K562 (cell line): Measurements from ENCODE around the gene FKBP15. TPM values are rescaled to one million over a fixed set of nuclear protein-coding genes. Genes with fewer than 3 reads are reported as not detected.

Source experiments
- CBFA2T2 ChIP-seq: fragments of 450-650 bp; conservative IDR thresholded peaks from 2 replicates; pipeline ENCODE4 v1.6.1; 2017; ENCODE audit warnings: mild to moderate bottlenecking
- E2F3 ChIP-seq: fragments of 250-450 bp; sonication (Bioruptor Pico); IDR thresholded peaks from 2 replicates; pipeline ENCODE4 v1.4.0; 2020; ENCODE audit warnings: mild to moderate bottlenecking
- FOXP1 ChIP-seq: sonication (generic); formaldehyde crosslinking; IDR thresholded peaks from 2 replicates; pipeline ENCODE4 v1.8.0; 2022; ENCODE audit warnings: mild to moderate bottlenecking, missing genetic modification reagents
- HSF4 ChIP-seq: fragments of 250-450 bp; sonication (Bioruptor Pico); IDR thresholded peaks from 2 replicates; pipeline ENCODE4 v2.1.2; 2022; ENCODE audit warnings: mild to moderate bottlenecking, moderate library complexity, borderline replicate concordance
- MITF ChIP-seq: IDR thresholded peaks from 2 replicates; pipeline ENCODE4 v1.6.1; 2014; ENCODE audit warnings: antibody characterized with exemption
- MNT ChIP-seq, 2 experiments: fragments of 450-650 bp; conservative IDR thresholded peaks; 2 replicates each; pipeline ENCODE4 v1.6.1; 2017; ENCODE audit warnings: mild to moderate bottlenecking in 2 of 2, moderate library complexity in 2 of 2
- NCOR1 ChIP-seq: fragments of 450-650 bp; IDR thresholded peaks from 2 replicates; pipeline ENCODE4 v1.6.1; 2016; ENCODE audit warnings: mild to moderate bottlenecking, moderate library complexity
- PCBP2 ChIP-seq: fragments of 200-400 bp; formaldehyde crosslinking; IDR thresholded peaks from 2 replicates; pipeline ENCODE4 v1.6.1; 2018; ENCODE audit warnings: low read length, low read depth, mild to moderate bottlenecking, moderate library complexity; ENCODE audit not compliant: poor library complexity, severe bottlenecking
- RNF2 ChIP-seq: sonication (generic); IDR thresholded peaks from 2 replicates; pipeline ENCODE4 v1.6.1; 2016
- STAT5B ChIP-seq: fragments of 250-450 bp; sonication (Bioruptor Pico); IDR thresholded peaks from 2 replicates; pipeline ENCODE4 v1.8.0; 2021; ENCODE audit warnings: mild to moderate bottlenecking, inconsistent platforms
- SUPT5H ChIP-seq: fragments of 450-650 bp; IDR thresholded peaks from 2 replicates; pipeline ENCODE4 v1.6.1; 2016
- TGIF2 ChIP-seq: sonication (generic); formaldehyde crosslinking; IDR thresholded peaks from 2 replicates; pipeline ENCODE4 v1.8.1; 2022; ENCODE audit warnings: mild to moderate bottlenecking, missing genetic modification reagents, moderate library complexity
- ZNF239 ChIP-seq: fragments of 250-450 bp; sonication (Bioruptor Pico); IDR thresholded peaks from 2 replicates; pipeline ENCODE4 v1.4.0; 2020; ENCODE audit warnings: mild to moderate bottlenecking
- ZNF384 ChIP-seq: IDR thresholded peaks from 2 replicates; pipeline ENCODE4 v1.6.1; 2012; ENCODE audit warnings: low read depth, low read length, improper control_type of control experiment
- ZNF398 ChIP-seq: fragments of 250-450 bp; sonication (Bioruptor Pico); IDR thresholded peaks from 2 replicates; pipeline ENCODE4 v1.8.0; 2021; ENCODE audit warnings: moderate library complexity, mild to moderate bottlenecking, inconsistent platforms
- ZNF436 ChIP-seq: fragments of 250-450, 450-650 bp; sonication (Bioruptor Pico); formaldehyde crosslinking; IDR thresholded peaks from 2 replicates; pipeline ENCODE4 v1.7.0; 2020; ENCODE audit warnings: mild to moderate bottlenecking
- ZNF511 ChIP-seq: sonication (generic); formaldehyde crosslinking; IDR thresholded peaks from 2 replicates; pipeline ENCODE4 v1.8.0; 2022; ENCODE audit warnings: mild to moderate bottlenecking, missing genetic modification reagents
- ZNF668 ChIP-seq: fragments of 250-450 bp; sonication (Bioruptor Pico); IDR thresholded peaks from 2 replicates; pipeline ENCODE4 v1.8.0; 2022; ENCODE audit warnings: mild to moderate bottlenecking, inconsistent platforms
- polyA plus RNA-seq, 8 experiments: library from polyadenylated mRNA; depleted of rRNA in 4 of 8; stranded (reverse) in 5 of 8; unstranded in 3 of 8; fragments of >200 nt; fragmentation: Nextera tagmentation in 2 of 8; fragmentation: Illumina TruSeq in 1 of 8; extraction: Ambion mirVana in 2 of 8; extraction: Trizol in 1 of 8; gene quantifications; 2 replicates each; pipeline versions ENCODE4 v1.2.1 to v1.2.3, GENCODE V29; 2011 to 2014; ENCODE audit warnings: inconsistent platforms in 1 of 8, missing spikeins in 1 of 8
- total RNA-seq, 7 experiments: library from RNA; depleted of rRNA in 6 of 7; stranded (reverse); fragments of >200 nt in 6 of 7; fragmentation: Illumina TruSeq in 2 of 7; extraction: Trizol in 2 of 7; gene quantifications; 2 replicates each; pipeline versions ENCODE4 v1.2.1 to v1.2.3, GENCODE V29; 2011 to 2021; ENCODE audit warnings: low replicate concordance in 1 of 7
- TF ChIP-seq, protein P1 (sequence below), 2 experiments: fragments of 450-650 bp in 1 of 2; IDR thresholded peaks; 2 replicates each; pipeline ENCODE4 v1.6.1; 2011 to 2017; ENCODE audit warnings: low read depth in 2 of 2, antibody characterized with exemption in 1 of 2, borderline replicate concordance in 1 of 2, low read length in 1 of 2, mild to moderate bottlenecking in 1 of 2, mixed read lengths in 1 of 2; ENCODE audit not compliant: control insufficient read depth in 1 of 2

FKBP15 gene
- total and polyA plus RNA-seq, 9 of the 15 experiments (the other 6 are each of a cell fraction or from before 2014, with no cell fraction given): 8.7 to 38.0 (median 18.9) TPM

GRCh38 chr9:113150670-113151611 lies 70.1 kb downstream of the FKBP15 start, which contains the start of gene SLC31A2 (continued):
- TF ChIP-seq, protein P1, sequence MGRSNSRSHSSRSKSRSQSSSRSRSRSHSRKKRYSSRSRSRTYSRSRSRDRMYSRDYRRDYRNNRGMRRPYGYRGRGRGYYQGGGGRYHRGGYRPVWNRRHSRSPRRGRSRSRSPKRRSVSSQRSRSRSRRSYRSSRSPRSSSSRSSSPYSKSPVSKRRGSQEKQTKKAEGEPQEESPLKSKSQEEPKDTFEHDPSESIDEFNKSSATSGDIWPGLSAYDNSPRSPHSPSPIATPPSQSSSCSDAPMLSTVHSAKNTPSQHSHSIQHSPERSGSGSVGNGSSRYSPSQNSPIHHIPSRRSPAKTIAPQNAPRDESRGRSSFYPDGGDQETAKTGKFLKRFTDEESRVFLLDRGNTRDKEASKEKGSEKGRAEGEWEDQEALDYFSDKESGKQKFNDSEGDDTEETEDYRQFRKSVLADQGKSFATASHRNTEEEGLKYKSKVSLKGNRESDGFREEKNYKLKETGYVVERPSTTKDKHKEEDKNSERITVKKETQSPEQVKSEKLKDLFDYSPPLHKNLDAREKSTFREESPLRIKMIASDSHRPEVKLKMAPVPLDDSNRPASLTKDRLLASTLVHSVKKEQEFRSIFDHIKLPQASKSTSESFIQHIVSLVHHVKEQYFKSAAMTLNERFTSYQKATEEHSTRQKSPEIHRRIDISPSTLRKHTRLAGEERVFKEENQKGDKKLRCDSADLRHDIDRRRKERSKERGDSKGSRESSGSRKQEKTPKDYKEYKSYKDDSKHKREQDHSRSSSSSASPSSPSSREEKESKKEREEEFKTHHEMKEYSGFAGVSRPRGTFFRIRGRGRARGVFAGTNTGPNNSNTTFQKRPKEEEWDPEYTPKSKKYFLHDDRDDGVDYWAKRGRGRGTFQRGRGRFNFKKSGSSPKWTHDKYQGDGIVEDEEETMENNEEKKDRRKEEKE (IDR thresholded peaks at IDR 0.05; ENCODE audit: borderline replicate concordance in 1 of 2, control insufficient read depth in 1 of 2, low read depth in 2 of 2, low read length in 1 of 2): no peak
- no peak for TF ChIP-seq RNF2
- no peak for TF ChIP-seq ZNF239
- TF ChIP-seq HSF4: no peak
- no peak for TF ChIP-seq PCBP2
- 0 out of 2 replicates have a peak, but pooled peaks have one; percentile 41 for TF ChIP-seq E2F3 (CRISPR knock-in tag)
- no peak for TF ChIP-seq TGIF2 (CRISPR knock-in tag)
- no peak for TF ChIP-seq ZNF398
- peak; percentile 76 for TF ChIP-seq CBFA2T2
- peak; percentile 45 to 78; a peak in 3 of 4 replicates for TF ChIP-seq MNT (conservative IDR thresholded peaks at IDR 0.05)
- TF ChIP-seq NCOR1: no peak
- TF ChIP-seq ZNF384: no peak
- TF ChIP-seq ZNF668 (CRISPR knock-in tag): no peak
- TF ChIP-seq STAT5B (CRISPR knock-in tag): no peak
- peak; percentile 94 for TF ChIP-seq FOXP1 (CRISPR knock-in tag)
- TF ChIP-seq ZNF511: peak; percentile 95
- TF ChIP-seq MITF: no peak
- TF ChIP-seq SUPT5H: peak; percentile 64; the same call in 1 of the 2 replicates
- no peak for TF ChIP-seq ZNF436 (CRISPR knock-in tag)
